ENCODE measurements around the gene DNAI4.
A peak's percentile ranks its signal among the peaks of the same experiment; 100 is the strongest.
"Not testable (repeated sequence)": the region's sequence is repeated elsewhere in the genome, so short reads cannot be mapped to it uniquely, and the experiment has no call there.

DNAI4 gene

GRCh38 chr1:66924756-66925557 is at the start of gene DNAI4, which contains the start of gene MIER1:
TSS of gene DNAI4 (minus strand) at chr1:66924856. CDS start at chr1:66924831, 25 bp downstream.
TSS of gene MIER1 (plus strand) at chr1:66924990. CDS start at chr1:66925029, 39 bp downstream.
- DNase-seq = peak; percentile 96 to 97

GRCh38 chr1:66968574-66968973 is 43.9 kb upstream of the DNAI4 start:
- no peak for DNase-seq

- DNase-seq = not testable (repeated sequence)
Observed at GRCh38 chr1:66966188-66966873, 41.7 kb upstream of the DNAI4 start.

GRCh38 chr1:66957938-66958337 is 33.3 kb upstream of the DNAI4 start:
- DNase-seq = no peak

GRCh38 chr1:66954208-66954607 is 29.6 kb upstream of the DNAI4 start:
- DNase-seq = no peak

- no peak for DNase-seq
Observed at GRCh38 chr1:66951513-66951912, 26.9 kb upstream of the DNAI4 start.

- DNase-seq = no peak
Observed at GRCh38 chr1:66947267-66947666, 22.6 kb upstream of the DNAI4 start.

GRCh38 chr1:66945316-66945715 is 20.7 kb upstream of the DNAI4 start:
- no peak for DNase-seq

GRCh38 chr1:66944330-66945274 is 19.9 kb upstream of the DNAI4 start:
- DNase-seq = no peak

GRCh38 chr1:66943361-66943969 is 18.8 kb upstream of the DNAI4 start:
- DNase-seq = no peak

- DNase-seq = no peak
Observed at GRCh38 chr1:66940981-66941380, 16.3 kb upstream of the DNAI4 start.

- no peak for DNase-seq
Observed at GRCh38 chr1:66938613-66939012, 14.0 kb upstream of the DNAI4 start.

GRCh38 chr1:66937529-66938234 is 13.0 kb upstream of the DNAI4 start:
- DNase-seq = no peak

- no peak for DNase-seq
Observed at GRCh38 chr1:66933887-66934700, 9.4 kb upstream of the DNAI4 start.

- DNase-seq = no peak
Observed at GRCh38 chr1:66932291-66932690, 7.6 kb upstream of the DNAI4 start.

GRCh38 chr1:66931590-66931989 is 6.9 kb upstream of the DNAI4 start:
- no peak for DNase-seq

- no peak for DNase-seq
Observed at GRCh38 chr1:66930823-66931174, 6.1 kb upstream of the DNAI4 start.

- DNase-seq = peak; percentile 92 to 94
Observed at GRCh38 chr1:66929999-66930822, 5.6 kb upstream of the DNAI4 start.

- DNase-seq = no peak
Observed at GRCh38 chr1:66929691-66929998, 5.0 kb upstream of the DNAI4 start.

GRCh38 chr1:66929146-66929688 is 4.6 kb upstream of the DNAI4 start:
- DNase-seq = no peak
